NCI-H1092 (cell line): ENCODE results near the gene DLG2.

ENCODE experiments used
- DNase-seq: peaks from one replicate; lab custom pipeline; 2025; lab: John Stamatoyannopoulos, UW

DLG2 gene

GRCh38 chr11:85558411-85558810, 68.7 kb downstream of the DLG2 start:
- no peak for DNase-seq

DNA sequence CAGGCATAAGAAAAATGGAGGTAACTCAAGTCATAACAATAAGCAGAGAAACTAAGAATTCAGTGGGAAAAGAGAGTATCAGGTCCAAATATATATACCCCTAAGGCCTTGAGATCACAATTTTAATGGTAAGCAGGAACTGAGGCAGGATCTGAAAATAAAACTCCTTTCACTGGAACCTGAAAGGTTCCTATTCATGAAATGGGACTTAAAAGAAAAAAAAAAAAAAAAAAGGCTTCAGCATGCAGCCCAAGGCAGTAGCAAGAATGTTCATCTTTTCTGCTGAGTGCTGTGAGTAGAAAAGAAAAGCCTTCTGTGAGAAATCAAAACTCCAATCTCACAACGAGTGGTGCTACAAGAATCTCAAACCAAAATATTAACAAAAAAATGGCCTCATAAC, 75.3 kb downstream of the DLG2 start:
- DNase-seq: no peak

- DNase-seq: no peak
Observed at GRCh38 chr11:85541683-85542082, 85.5 kb downstream of the DLG2 start.

- no peak for DNase-seq
Observed at GRCh38 chr11:85540635-85541205, 86.4 kb downstream of the DLG2 start.

DNA sequence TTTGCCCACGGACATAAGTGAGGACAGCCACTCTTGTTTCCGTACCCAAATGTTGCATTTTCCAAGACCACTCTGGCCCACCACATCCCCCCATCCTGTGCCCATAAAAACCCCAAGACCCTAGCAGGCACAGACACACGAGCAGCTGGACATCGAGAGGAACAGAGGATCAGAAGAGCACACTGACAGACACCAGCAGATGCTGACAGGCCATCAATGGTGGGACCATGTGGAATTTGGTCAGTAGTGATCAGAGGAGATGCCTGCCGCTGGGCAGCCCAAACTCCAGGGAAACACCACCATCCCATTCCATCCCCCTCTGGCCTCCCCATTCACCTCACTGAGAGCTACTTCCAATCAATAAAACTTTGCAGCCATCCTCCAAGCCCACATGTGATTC, 87.0 kb downstream of the DLG2 start:
- DNase-seq: no peak

DNA sequence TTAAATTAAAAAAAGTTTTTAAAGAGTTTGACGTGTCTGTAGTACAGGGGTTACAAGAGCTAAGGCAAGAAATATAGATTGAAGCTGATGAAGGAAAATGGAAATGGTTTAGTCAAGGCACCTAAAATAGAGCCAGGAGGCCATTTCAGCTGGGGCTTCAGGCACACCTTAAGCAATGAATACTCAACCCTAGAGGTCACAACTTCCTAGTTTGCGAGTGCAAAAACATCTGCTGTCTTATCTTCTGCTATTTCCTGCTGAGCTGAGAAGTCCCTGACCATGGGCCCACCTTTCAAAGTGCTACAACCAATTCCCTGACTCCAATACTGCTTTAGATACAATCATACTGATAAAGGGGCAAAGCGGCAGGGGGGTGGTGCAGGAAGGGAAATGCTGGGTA, 87.4 kb downstream of the DLG2 start:
- DNase-seq: no peak

GRCh38 chr11:85539029-85539689, 88.0 kb downstream of the DLG2 start:
- no peak for DNase-seq

DNA sequence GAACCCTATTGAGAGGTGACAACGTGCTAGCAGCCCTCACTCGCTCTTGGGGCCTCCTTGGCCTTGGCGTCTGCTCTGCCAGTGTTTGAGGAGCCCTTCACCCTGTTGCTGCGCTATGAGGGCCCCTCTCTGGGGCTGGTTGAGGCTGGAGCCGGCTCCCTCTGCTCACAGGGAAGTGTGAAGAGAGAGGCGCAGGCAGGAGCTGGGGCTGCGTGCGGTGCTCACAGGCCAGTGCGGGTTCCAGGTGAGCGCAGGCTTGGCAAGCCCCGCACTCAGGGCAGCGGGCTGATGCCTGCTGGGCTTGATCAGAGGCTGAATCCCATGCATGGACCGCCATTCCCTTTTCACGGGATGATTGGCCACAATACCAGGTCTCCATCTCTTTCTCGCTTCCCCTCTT, 90.7 kb downstream of the DLG2 start:
- DNase-seq: no peak

DNA sequence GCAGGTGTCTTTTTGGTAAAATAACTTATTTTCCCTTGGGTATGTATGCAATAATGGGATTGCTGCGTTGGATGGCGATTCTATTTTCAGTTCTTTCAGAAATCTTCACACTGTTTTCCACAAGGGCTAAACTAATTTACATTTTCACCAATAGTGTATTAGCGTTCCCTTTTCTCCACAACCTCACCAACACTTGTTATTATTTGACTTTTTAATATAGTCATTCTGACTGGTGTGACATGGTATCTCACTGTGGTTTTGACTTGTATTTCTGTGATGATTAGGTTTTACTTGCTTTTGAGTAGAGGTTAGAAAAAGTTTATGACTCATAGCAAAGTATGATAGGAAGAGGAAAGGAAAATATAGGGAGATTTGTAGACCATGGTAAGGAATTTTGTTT, 92.3 kb downstream of the DLG2 start:
- no peak for DNase-seq

- DNase-seq: no peak
Observed at GRCh38 chr11:85531191-85531897, 95.8 kb downstream of the DLG2 start.

- no peak for DNase-seq
Observed at GRCh38 chr11:85530634-85531033, 96.5 kb downstream of the DLG2 start.

- no peak for DNase-seq
Observed at GRCh38 chr11:85526564-85526963, 100.6 kb downstream of the DLG2 start.

GRCh38 chr11:85525686-85526085, 101.5 kb downstream of the DLG2 start:
- no peak for DNase-seq

DNA sequence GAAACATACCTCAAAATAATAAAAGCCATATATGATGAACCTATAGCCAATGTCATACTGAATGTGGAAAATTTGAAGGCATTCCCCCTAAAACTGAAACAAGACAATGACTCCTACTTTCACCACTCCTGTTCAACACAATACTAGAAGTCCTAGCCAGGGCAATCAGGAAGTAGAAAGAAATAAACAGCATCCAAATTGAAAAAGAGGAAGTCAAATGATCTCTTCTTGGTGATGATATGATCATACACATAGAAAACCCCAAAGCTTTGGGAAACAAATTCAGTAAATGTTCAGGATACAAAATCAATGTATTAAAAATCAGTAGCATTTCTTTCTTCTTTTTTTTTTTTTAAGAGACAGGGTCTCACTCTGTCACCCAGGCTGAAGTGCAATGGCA, 109.9 kb downstream of the DLG2 start:
- no peak for DNase-seq

DNA sequence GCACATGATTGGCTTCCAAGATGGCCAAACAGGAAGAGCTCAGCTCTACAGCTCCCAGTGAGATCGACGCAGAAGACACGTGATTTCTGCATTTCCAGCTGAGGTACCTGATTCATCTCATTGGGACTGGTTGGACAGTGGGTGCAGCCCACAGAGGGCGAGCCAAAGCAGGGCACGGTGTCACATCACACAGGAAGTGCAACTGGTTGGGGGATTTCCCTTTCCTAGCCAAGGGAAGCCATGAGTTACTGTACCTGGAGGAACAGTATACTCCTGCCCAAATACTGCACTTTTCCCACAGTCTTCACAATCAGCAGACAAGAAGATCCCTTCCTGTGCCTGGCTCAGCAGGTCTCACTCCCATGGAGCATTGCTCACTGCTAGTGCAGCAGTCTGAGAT, 131.2 kb downstream of the DLG2 start:
- DNase-seq: no peak

GRCh38 chr11:85494396-85494795, 132.7 kb downstream of the DLG2 start:
- DNase-seq: no peak

- no peak for DNase-seq
Observed at GRCh38 chr11:85485902-85486301, 141.2 kb downstream of the DLG2 start.

DNA sequence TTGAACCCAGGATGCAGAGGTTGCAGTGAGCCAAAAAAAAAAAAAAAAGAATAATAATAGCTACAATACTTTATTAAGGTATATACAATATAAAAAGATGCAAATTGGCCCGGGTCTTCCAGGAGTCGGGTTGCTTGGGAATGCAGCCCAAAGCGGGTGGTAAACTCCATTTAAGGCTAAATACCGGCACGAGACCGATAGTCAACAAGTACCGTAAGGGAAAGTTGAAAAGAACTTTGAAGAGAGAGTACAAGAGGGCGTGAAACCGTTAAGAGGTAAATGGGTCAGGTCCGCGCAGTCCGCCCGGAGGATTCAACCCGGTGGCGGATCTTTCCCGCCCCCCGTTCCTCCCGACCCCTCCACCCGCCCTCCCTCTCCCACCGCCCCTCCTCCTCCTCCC, 143.3 kb downstream of the DLG2 start:
- DNase-seq: no peak

GRCh38 chr11:85481862-85482261, 145.3 kb downstream of the DLG2 start:
- DNase-seq: no peak

GRCh38 chr11:85475660-85476517, 151.3 kb downstream of the DLG2 start:
- DNase-seq: no peak

- no peak for DNase-seq
Observed at GRCh38 chr11:85472953-85473352, 154.2 kb downstream of the DLG2 start.

DNA sequence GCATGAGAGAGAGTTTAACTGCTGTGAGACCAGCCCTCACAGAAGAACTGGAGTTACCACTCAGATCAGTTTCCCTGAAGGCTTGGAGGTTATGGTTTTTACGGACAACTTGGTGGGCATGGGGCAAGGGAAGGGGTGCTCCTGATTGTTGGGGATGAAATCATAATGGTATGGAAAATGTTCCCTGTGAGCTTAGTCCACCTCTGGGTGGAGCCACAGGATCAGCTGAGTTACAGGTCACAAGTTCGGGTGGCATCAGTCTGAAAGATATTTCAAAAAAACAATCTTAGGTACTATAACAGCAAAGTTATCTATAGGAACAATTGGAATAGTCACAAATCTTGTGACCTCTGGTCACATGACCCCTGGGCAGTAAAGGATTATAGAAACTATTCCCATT, 162.9 kb downstream of the DLG2 start:
- DNase-seq: no peak

DNA sequence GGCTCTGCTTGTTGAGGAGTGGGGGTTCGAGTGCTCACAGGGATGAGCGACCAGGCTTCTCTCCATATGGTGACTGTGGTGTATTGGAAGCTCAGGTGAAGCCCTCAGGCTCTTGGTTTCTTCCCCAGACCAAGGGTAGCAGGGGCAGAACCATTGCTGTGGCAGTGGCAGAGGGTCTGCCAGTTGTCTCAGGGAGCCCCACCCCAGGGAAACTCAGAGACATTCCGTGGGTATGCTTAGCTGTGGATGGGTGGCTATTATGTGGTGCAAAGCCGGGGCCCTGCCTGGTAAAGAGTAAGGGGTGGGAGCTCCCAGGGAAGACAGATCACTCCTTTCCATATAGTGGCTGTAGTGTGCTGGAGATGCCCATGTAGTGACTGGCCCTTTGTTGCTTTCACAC, 167.8 kb downstream of the DLG2 start:
- DNase-seq: no peak
